Endothelial cell of umbilical vein (primary cell): ENCODE data around the gene CCDC136. TPM values are rescaled to one million over a fixed set of nuclear protein-coding genes. Genes with fewer than 3 reads are reported as not detected.

Experiments
- BruUV-seq: library from RNA; stranded (reverse); fragments of 400-500 nt; replicated peaks from 2 replicates; lab custom pipeline; 2021; lab: Mats Ljungman, UMichigan
- CTCF ChIA-PET: fragments of 300-600, 350-600 bp; sonication (Branson Sonifier 250); formaldehyde crosslinking; loops from one replicate; lab custom pipeline; 2021; ENCODE audit warnings: antibody characterized with exemption, inconsistent platforms; lab: Charles Lee
- POLR2A ChIA-PET: fragments of 300-600, 350-600 bp; sonication (Branson Sonifier 250); formaldehyde crosslinking; loops from one replicate; lab custom pipeline; 2021; ENCODE audit warnings: antibody characterized with exemption, inconsistent platforms; lab: Charles Lee
- DNase-seq: peaks from one replicate; pipeline ENCODE4 v3.0.0-alpha.2; 2011; ENCODE audit warnings: low read depth, low spot score
- FAIRE-seq: peaks from 2 replicates; lab custom pipeline; 2011; peaks lifted over from hg19 to GRCh38; lab: Jason Lieb, UNC
- H2AFZ ChIP-seq: 2 replicates; pipeline ENCODE4 v1.6.0; 2012; ENCODE audit warnings: low read depth, low read length, control low read depth, inconsistent platforms
- H3K27ac ChIP-seq: 2 replicates; pipeline ENCODE4 v1.5.1; 2011; ENCODE audit warnings: low read depth, mild to moderate bottlenecking, control low read depth, low read length, moderate library complexity; ENCODE audit not compliant: insufficient read depth
- H3K27me3 ChIP-seq, 2 experiments: 2 replicates each; pipeline versions ENCODE4 v1.6.0 to v1.6.1; 2011; ENCODE audit warnings: low read length in 2 of 2, mixed read lengths in 1 of 2; ENCODE audit not compliant: control insufficient read depth in 2 of 2, insufficient read depth in 2 of 2
- H3K36me3 ChIP-seq, 2 experiments: 2 replicates in 1 of 2; 3 replicates in 1 of 2; pipeline ENCODE4 v1.5.1; 2011; ENCODE audit warnings: low read length in 2 of 2, mild to moderate bottlenecking in 1 of 2, moderate library complexity in 1 of 2; ENCODE audit not compliant: control insufficient read depth in 2 of 2, insufficient read depth in 2 of 2; ENCODE audit errors: extremely low read depth in 1 of 2
- H3K4me1 ChIP-seq: 3 replicates; pipeline ENCODE4 v1.5.1; 2011; ENCODE audit warnings: mild to moderate bottlenecking, low read length; ENCODE audit not compliant: control insufficient read depth, insufficient read depth; ENCODE audit errors: extremely low read depth
- H3K4me2 ChIP-seq: 2 replicates; pipeline ENCODE4 v1.6.1; 2011; ENCODE audit warnings: low read length, control low read depth, mixed read lengths; ENCODE audit not compliant: insufficient read depth
- H3K4me3 ChIP-seq, 3 experiments: fragments of 200-600 bp in 1 of 3; sonication (generic), shearing (Covaris generic) in 1 of 3; replicated peaks in 1 of 3; 2 replicates each; pipeline ENCODE4 v1.5.1; 2011 to 2016; ENCODE audit warnings: control low read depth in 3 of 3, low read length in 3 of 3, mild to moderate bottlenecking in 2 of 3, inconsistent platforms in 1 of 3, low read depth in 1 of 3, moderate library complexity in 1 of 3; ENCODE audit not compliant: insufficient read depth in 1 of 3
- H3K79me2 ChIP-seq: 2 replicates; pipeline ENCODE4 v1.6.0; 2012; ENCODE audit warnings: low read length, inconsistent platforms; ENCODE audit not compliant: control insufficient read depth, insufficient read depth
- H3K9ac ChIP-seq: replicated peaks from 2 replicates; pipeline ENCODE3; 2011; ENCODE audit warnings: low read length, control low read depth; ENCODE audit not compliant: insufficient read depth; ENCODE audit errors: extremely low read depth
- H3K9me1 ChIP-seq: replicated peaks from 3 replicates; pipeline ENCODE4 v1.6.0; 2011; ENCODE audit warnings: mild to moderate bottlenecking, low read length; ENCODE audit not compliant: control insufficient read depth, insufficient read depth; ENCODE audit errors: extremely low read depth
- H3K9me3 ChIP-seq: replicated peaks from 2 replicates; pipeline ENCODE4 v1.5.1; 2012; ENCODE audit warnings: low read length, inconsistent platforms; ENCODE audit not compliant: control insufficient read depth, insufficient read depth
- H4K20me1 ChIP-seq: replicated peaks from 2 replicates; pipeline ENCODE3; 2011; ENCODE audit warnings: mild to moderate bottlenecking, low read length; ENCODE audit not compliant: control insufficient read depth, insufficient read depth; ENCODE audit errors: extremely low read depth
- EZH2 ChIP-seq: IDR thresholded peaks from 2 replicates; pipeline ENCODE4 v1.6.1; 2012; ENCODE audit warnings: borderline replicate concordance, low read depth, mild to moderate bottlenecking, moderate library complexity, low read length, inconsistent platforms; ENCODE audit not compliant: severe bottlenecking
- FOS ChIP-seq: IDR thresholded peaks from 2 replicates; pipeline ENCODE4 v1.6.1; 2011; ENCODE audit warnings: mild to moderate bottlenecking, low read length, moderate library complexity, borderline replicate concordance; ENCODE audit not compliant: insufficient read depth
- GATA2 ChIP-seq: IDR thresholded peaks from 2 replicates; pipeline ENCODE4 v1.7.0; 2011; ENCODE audit warnings: low read depth, mild to moderate bottlenecking, moderate library complexity, mixed read lengths, low read length; ENCODE audit not compliant: insufficient read length, insufficient read depth
- JUN ChIP-seq: IDR thresholded peaks from 2 replicates; pipeline ENCODE4 v1.6.1; 2011; ENCODE audit warnings: borderline replicate concordance, low read depth; ENCODE audit not compliant: insufficient read length, insufficient read depth
- MAX ChIP-seq: IDR thresholded peaks from 2 replicates; pipeline ENCODE4 v1.6.1; 2011; ENCODE audit not compliant: insufficient read depth, insufficient read length
- MYC ChIP-seq: IDR thresholded peaks from one replicate; pipeline ENCODE4 v1.6.1; 2011; ENCODE audit warnings: mild to moderate bottlenecking, low read depth, low read length
- POLR2A ChIP-seq: IDR thresholded peaks from 2 replicates; pipeline ENCODE4 v1.6.1; 2012; ENCODE audit warnings: low read depth, mild to moderate bottlenecking, control low read depth, low read length
- POLR2AphosphoS5 ChIP-seq: IDR thresholded peaks from 2 replicates; pipeline ENCODE4 v1.6.1; 2012; ENCODE audit warnings: low read depth, mild to moderate bottlenecking, control low read depth, low read length, moderate library complexity; ENCODE audit not compliant: insufficient read depth
- dilution Hi-C: fragments of 300-500 bp; cut with MboI; formaldehyde crosslinking; loops from one replicate; pipeline ENCODE4 v1.15.0; 2019; ENCODE audit warnings: low sequenced_read_pairs; ENCODE audit not compliant: extremely low pct_ligation_motif_present
- intact Hi-C: fragments of 100-400 bp; cut with micrococcal nuclease; formaldehyde crosslinking; loops from one replicate; pipeline ENCODE4 v1.10.0; 2022
- polyA plus RNA-seq, 4 experiments: library from polyadenylated mRNA; depleted of rRNA in 3 of 4; stranded (reverse) in 3 of 4; unstranded in 1 of 4; fragments of >200 nt; gene quantifications; 2 replicates each; pipeline versions ENCODE4 v1.2.1 to v1.2.3, GENCODE V29; 2011 to 2012; ENCODE audit warnings: missing spikeins in 1 of 4
- total RNA-seq: library from RNA; stranded (reverse); gene quantifications from 2 replicates; pipeline ENCODE4 v1.2.3, GENCODE V29; 2021
- TF ChIP-seq, protein P1 (sequence below), 2 donors: IDR thresholded peaks; 1 replicate in 1 of 2; 2 replicates in 1 of 2; pipeline ENCODE4 v1.5.1; 2011; ENCODE audit warnings: low read length in 2 of 2, mild to moderate bottlenecking in 2 of 2, moderate library complexity in 2 of 2, control low read depth in 1 of 2, inconsistent platforms in 1 of 2, low read depth in 1 of 2; ENCODE audit not compliant: insufficient read depth in 1 of 2; ENCODE audit errors: extremely low read depth in 1 of 2

CCDC136 gene
- total and polyA plus RNA-seq, 2 donors (not counting 3 experiments of a cell fraction or from before 2014, with no cell fraction given) = 1.8 to 3.3 TPM

- FAIRE-seq = peak; percentile 100
- ChIA-PET CTCF (interaction anchor here (0.8 to 3.5 kb wide), 14 partner anchors 10 to 229 kb away, joined by 3 to 42 read pairs (median 4); partner anchors contain the start of gene CALU), POLR2A (interaction anchor here (0.6 kb wide), 2 partner anchors 13 to 34 kb away, joined by 4 to 6 read pairs; no protein-coding TSS in a partner anchor)
- Histone ChIP-seq H3K9me3 (no peaks in the 10 kb centered on the region), H3K9ac (peak within 1 kb of the TSS; percentile 65), H3K36me3 (peaks cover 0 to 14% of the 10 kb centered on the region in 2 experiments), H3K79me2 (peaks cover 10% of the 10 kb centered on the region), H3K27me3 (no peaks in the 10 kb centered on the region), H3K4me2 (peak within 1 kb of the TSS; percentile 75), H3K9me1 (no peaks in the 10 kb centered on the region), H4K20me1 (no peaks in the 10 kb centered on the region), H3K4me3 (peak within 1 kb of the TSS; percentile 48 to 67 (median 62)), H3K4me1 (peaks cover 9% of the 10 kb centered on the region), H3K27ac (peak within 1 kb of the TSS; percentile 57), H2AFZ (peak within 1 kb of the TSS; percentile 76)
- dilution Hi-C loops = no loop called here
- intact Hi-C loops = loop anchor here (1.0 kb wide), 3 partner anchors 17 to 72 kb away; partner anchors contain the start of gene CCDC136
- TF ChIP-seq POLR2AphosphoS5 = peak; percentile 68
- no peak for TF ChIP-seq FOS
- no peak for TF ChIP-seq MAX
- no peak for TF ChIP-seq JUN
- no peak for TF ChIP-seq MYC
- peak; percentile 91 for TF ChIP-seq POLR2A
- TF ChIP-seq, protein P1, sequence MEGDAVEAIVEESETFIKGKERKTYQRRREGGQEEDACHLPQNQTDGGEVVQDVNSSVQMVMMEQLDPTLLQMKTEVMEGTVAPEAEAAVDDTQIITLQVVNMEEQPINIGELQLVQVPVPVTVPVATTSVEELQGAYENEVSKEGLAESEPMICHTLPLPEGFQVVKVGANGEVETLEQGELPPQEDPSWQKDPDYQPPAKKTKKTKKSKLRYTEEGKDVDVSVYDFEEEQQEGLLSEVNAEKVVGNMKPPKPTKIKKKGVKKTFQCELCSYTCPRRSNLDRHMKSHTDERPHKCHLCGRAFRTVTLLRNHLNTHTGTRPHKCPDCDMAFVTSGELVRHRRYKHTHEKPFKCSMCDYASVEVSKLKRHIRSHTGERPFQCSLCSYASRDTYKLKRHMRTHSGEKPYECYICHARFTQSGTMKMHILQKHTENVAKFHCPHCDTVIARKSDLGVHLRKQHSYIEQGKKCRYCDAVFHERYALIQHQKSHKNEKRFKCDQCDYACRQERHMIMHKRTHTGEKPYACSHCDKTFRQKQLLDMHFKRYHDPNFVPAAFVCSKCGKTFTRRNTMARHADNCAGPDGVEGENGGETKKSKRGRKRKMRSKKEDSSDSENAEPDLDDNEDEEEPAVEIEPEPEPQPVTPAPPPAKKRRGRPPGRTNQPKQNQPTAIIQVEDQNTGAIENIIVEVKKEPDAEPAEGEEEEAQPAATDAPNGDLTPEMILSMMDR (IDR thresholded peaks at IDR 0.05; ENCODE audit: extremely low read depth in 1 of 2, insufficient read depth in 1 of 2, low read depth in 1 of 2, low read length in 2 of 2) = no peak
- TF ChIP-seq EZH2 = no peak
- TF ChIP-seq GATA2 = no peak
- peak; percentile 100 for DNase-seq
- BruUV-seq = TSS peak; percentile 26
Observed at GRCh38 chr7:128862571-128863432, 71.0 kb downstream of the CCDC136 start, which contains the start of gene ATP6V1F. ATP6V1F (plus strand) TSS chr7:128862856; CDS start chr7:128862905, 49 bp downstream.
